NT2/D1 (cell line): ENCODE data around the gene SRP68.

ENCODE experiments used
- DNase-seq: peaks from one replicate; pipeline ENCODE4 v3.0.0-alpha.2; 2011; ENCODE audit warnings: low read depth, low spot score
- H3K27me3 ChIP-seq: 2 replicates; pipeline ENCODE4 v1.6.0; 2011; ENCODE audit warnings: mild to moderate bottlenecking; ENCODE audit not compliant: insufficient read length, insufficient read depth
- H3K36me3 ChIP-seq: 2 replicates; pipeline ENCODE4 v1.6.1; 2011; ENCODE audit warnings: mild to moderate bottlenecking, low read length, mixed read lengths; ENCODE audit not compliant: insufficient read depth, insufficient read length
- H3K4me1 ChIP-seq: 2 replicates; pipeline ENCODE4 v1.5.1; 2011; ENCODE audit not compliant: insufficient read depth, insufficient read length
- H3K4me3 ChIP-seq: 2 replicates; pipeline ENCODE4 v1.5.1; 2011; ENCODE audit warnings: low read depth; ENCODE audit not compliant: insufficient read length
- H3K9ac ChIP-seq: 2 replicates; pipeline ENCODE4 v1.6.0; 2011; ENCODE audit warnings: low read depth; ENCODE audit not compliant: insufficient read length
- H3K9me3 ChIP-seq: 2 replicates; pipeline ENCODE4 v1.5.1; 2011; ENCODE audit warnings: mild to moderate bottlenecking, low read length; ENCODE audit not compliant: insufficient read depth
- SUZ12 ChIP-seq: IDR thresholded peaks from 2 replicates; pipeline ENCODE4 v1.6.1; 2011; ENCODE audit not compliant: insufficient read length, insufficient read depth; ENCODE audit errors: extremely low read depth
- YY1 ChIP-seq: IDR thresholded peaks from 2 replicates; pipeline ENCODE4 v1.6.1; 2011; ENCODE audit not compliant: insufficient read length, insufficient read depth
- ZNF274 ChIP-seq: IDR thresholded peaks from 2 replicates; pipeline ENCODE4 v1.6.1; 2011; ENCODE audit warnings: mild to moderate bottlenecking, low read depth, low read length

The SRP68 gene

GRCh38 chr17:76040376-76040775, 31.9 kb downstream of the SRP68 start:
- Histone ChIP-seq H3K27me3 (no peaks in the 10 kb centered on the region), H3K36me3 (peaks cover 84% of the 10 kb centered on the region), H3K9ac (peak overlapping the region; percentile 24), H3K9me3 (no peaks in the 10 kb centered on the region), H3K4me3 (no peak overlapping the region), H3K4me1 (peaks cover 22% of the 10 kb centered on the region)
- DNase-seq = peak; percentile 57
- TF ChIP-seq ZNF274 (no peak), YY1 (no peak), SUZ12 (no peak)

- H3K27me3 ChIP-seq = no peaks in the 10 kb centered on the region
- no peak for TF ChIP-seq YY1
- TF ChIP-seq SUZ12 = no peak
- TF ChIP-seq ZNF274 = no peak
- peaks cover 22% of the 10 kb centered on the region for H3K4me1 ChIP-seq
- no peak for DNase-seq
- no peak overlapping the region for H3K4me3 ChIP-seq
- H3K36me3 ChIP-seq = peaks cover 71% of the 10 kb centered on the region
- H3K9ac ChIP-seq = no peak overlapping the region
- H3K9me3 ChIP-seq = no peaks in the 10 kb centered on the region
Observed at GRCh38 chr17:76039121-76039520, 33.2 kb downstream of the SRP68 start.

GRCh38 chr17:76038050-76038449, 34.3 kb downstream of the SRP68 start:
- TF ChIP-seq SUZ12 = no peak
- TF ChIP-seq ZNF274 = no peak
- no peak for TF ChIP-seq YY1
- H3K9ac ChIP-seq = no peak overlapping the region
- peaks cover 60% of the 10 kb centered on the region for H3K36me3 ChIP-seq
- H3K4me3 ChIP-seq = no peak overlapping the region
- peaks cover 22% of the 10 kb centered on the region for H3K4me1 ChIP-seq
- no peaks in the 10 kb centered on the region for H3K27me3 ChIP-seq
- DNase-seq = no peak
- H3K9me3 ChIP-seq = peaks cover 7% of the 10 kb centered on the region; the same call in 1 of the 2 replicates

GRCh38 chr17:76036497-76037261, 35.6 kb downstream of the SRP68 start:
- Histone ChIP-seq H3K27me3 (no peaks in the 10 kb centered on the region), H3K4me1 (peaks cover 25% of the 10 kb centered on the region), H3K4me3 (no peak overlapping the region), H3K36me3 (peaks cover 47% of the 10 kb centered on the region), H3K9me3 (peaks cover 18% of the 10 kb centered on the region; the same call in 1 of the 2 replicates), H3K9ac (peak overlapping the region; percentile 63)
- no peak for DNase-seq
- TF ChIP-seq YY1 (no peak), ZNF274 (no peak), SUZ12 (no peak)

DNA sequence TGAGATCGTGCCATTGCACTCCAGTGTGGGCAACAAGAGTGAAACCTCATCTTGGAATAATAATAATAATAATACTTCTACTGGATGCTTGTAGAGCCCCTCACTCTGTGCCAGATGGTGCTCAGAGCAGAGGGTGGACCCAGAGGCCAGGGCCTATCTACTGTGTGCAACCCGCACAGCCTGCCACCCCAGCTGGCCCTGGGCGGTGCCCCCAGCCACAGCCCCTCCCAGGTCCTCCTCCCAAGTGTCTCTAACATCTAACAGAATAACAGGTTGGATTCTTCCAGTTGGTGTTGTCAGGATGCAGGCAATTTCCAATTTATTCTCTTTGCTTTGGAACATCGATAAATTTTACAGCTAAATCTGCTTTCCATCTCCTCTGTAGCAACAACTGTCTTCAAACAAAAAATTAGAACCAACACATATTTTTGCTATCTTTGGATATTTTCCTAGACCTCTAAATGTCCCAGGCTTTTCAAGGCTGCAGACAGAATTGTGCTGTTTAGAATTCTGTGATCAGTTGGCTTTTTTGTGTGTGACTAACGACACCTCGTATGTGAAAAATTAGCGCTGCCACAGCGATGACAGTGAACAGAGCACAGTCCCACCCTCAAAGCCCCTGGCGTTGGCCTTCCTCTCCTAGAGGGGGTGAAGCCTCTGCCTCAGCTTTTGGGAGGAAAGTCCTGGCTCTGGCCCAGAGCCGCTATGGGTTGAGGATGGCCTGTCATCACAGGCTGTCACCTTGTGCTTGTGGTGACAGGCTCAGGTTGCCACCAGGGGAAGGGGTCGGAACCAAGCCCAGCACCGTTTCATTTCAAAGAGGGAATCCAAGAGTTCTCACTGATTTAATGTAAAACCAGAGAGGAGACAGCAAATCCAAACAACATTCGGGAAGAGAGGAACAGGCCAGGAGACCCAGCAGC, 37.6 kb downstream of the SRP68 start:
- Histone ChIP-seq H3K4me1 (peaks cover 13% of the 10 kb centered on the region), H3K4me3 (no peak overlapping the region), H3K27me3 (no peaks in the 10 kb centered on the region), H3K36me3 (peaks cover 28% of the 10 kb centered on the region), H3K9ac (no peak overlapping the region), H3K9me3 (peaks cover 18% of the 10 kb centered on the region; the same call in 1 of the 2 replicates)
- no peak for DNase-seq
- no peak for TF ChIP-seq ZNF274
- no peak for TF ChIP-seq SUZ12
- TF ChIP-seq YY1 = no peak

DNA sequence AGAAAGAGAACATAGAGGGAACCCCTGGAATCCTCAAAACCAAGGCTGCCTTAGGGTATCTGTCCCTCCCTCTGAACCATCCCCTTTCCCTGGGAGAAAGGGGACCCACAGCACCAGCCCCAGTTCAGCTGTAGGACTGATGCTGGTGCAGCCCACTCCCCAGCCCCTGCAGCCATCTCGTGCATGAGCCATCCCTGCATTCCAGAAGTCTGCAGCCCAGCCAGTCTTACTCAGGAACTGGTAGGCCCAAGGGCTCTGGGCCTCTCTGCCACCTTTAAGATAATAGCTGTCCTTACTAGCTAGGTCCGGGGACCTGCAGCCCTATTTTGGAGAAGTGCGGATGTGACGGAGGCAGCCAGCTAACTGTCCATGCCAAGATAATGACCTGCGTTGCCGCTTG, 39.2 kb downstream of the SRP68 start:
- no peak for DNase-seq
- Histone ChIP-seq H3K9me3 (peaks cover 18% of the 10 kb centered on the region; the same call in 1 of the 2 replicates), H3K36me3 (peaks cover 13% of the 10 kb centered on the region), H3K4me1 (peaks cover 18% of the 10 kb centered on the region), H3K9ac (no peak overlapping the region), H3K27me3 (no peaks in the 10 kb centered on the region), H3K4me3 (no peak overlapping the region)
- TF ChIP-seq ZNF274 (no peak), YY1 (no peak)

GRCh38 chr17:76032780-76033108, 39.6 kb downstream of the SRP68 start:
- TF ChIP-seq YY1 = no peak
- TF ChIP-seq SUZ12 = no peak
- no peak for TF ChIP-seq ZNF274

More at GRCh38 chr17:76032780-76033108, 39.6 kb downstream of the SRP68 start:
- no peak for DNase-seq
- Histone ChIP-seq H3K4me1 (peaks cover 18% of the 10 kb centered on the region), H3K36me3 (peaks cover 9% of the 10 kb centered on the region), H3K4me3 (no peak overlapping the region), H3K9me3 (peaks cover 18% of the 10 kb centered on the region; the same call in 1 of the 2 replicates), H3K27me3 (no peaks in the 10 kb centered on the region), H3K9ac (no peak overlapping the region)
